ENCODE measurements around the gene NEK8. TPM values are rescaled to one million over a fixed set of nuclear protein-coding genes. Genes with fewer than 3 reads are reported as not detected.

The NEK8 gene
- total RNA-seq, 6 donors from 2014 or later, result 3.5 to 34.6 (median 13.0) TPM

DNA sequence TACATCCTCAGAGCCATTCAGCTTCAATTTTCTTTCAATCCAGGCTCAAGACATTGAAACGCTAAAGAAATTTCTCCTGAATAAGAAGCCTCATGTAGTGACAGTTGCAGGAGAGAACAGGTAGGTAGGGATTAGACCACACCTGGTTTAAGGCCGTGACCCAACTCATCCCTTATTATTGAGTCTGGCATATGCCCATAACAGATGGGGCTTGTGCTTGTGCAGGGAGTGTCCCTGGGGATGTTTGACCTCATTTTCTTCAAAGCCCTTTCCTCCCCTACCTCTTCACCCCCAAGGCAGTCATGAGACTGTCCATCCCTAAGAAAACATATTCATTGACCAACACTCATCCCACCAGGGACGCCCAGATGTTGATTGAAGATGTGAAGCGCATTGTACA, 42.3 kb upstream of the NEK8 start:
- no peak overlapping the region for H3K27ac ChIP-seq
- no peaks in the 10 kb centered on the region for H3K27me3 ChIP-seq
- peaks cover 92 to 100% (median 100%) of the 10 kb centered on the region in 4 donors for H3K36me3 ChIP-seq
- DNase-seq (no peak), ATAC-seq (ENCODE audit: low FRiP score in 2 of 2) (no peak)
- WGBS, 2 donors, result 84 to 100% methylated on average over 2 to 4 of the region's 4 CpGs
- H3K4me1 ChIP-seq, result no peaks in the 10 kb centered on the region
- H3K9me3 ChIP-seq, result no peaks in the 10 kb centered on the region
- TF ChIP-seq, protein P1, sequence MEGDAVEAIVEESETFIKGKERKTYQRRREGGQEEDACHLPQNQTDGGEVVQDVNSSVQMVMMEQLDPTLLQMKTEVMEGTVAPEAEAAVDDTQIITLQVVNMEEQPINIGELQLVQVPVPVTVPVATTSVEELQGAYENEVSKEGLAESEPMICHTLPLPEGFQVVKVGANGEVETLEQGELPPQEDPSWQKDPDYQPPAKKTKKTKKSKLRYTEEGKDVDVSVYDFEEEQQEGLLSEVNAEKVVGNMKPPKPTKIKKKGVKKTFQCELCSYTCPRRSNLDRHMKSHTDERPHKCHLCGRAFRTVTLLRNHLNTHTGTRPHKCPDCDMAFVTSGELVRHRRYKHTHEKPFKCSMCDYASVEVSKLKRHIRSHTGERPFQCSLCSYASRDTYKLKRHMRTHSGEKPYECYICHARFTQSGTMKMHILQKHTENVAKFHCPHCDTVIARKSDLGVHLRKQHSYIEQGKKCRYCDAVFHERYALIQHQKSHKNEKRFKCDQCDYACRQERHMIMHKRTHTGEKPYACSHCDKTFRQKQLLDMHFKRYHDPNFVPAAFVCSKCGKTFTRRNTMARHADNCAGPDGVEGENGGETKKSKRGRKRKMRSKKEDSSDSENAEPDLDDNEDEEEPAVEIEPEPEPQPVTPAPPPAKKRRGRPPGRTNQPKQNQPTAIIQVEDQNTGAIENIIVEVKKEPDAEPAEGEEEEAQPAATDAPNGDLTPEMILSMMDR (IDR thresholded peaks at IDR 0.05), result no peak
- TF ChIP-seq POLR2AphosphoS5 (IDR thresholded peaks at IDR 0.05) (no peak), EP300 (IDR thresholded peaks at IDR 0.05) (no peak), POLR2A (IDR thresholded peaks at IDR 0.05) (no peak)
- no peak overlapping the region for H3K4me3 ChIP-seq

DNA sequence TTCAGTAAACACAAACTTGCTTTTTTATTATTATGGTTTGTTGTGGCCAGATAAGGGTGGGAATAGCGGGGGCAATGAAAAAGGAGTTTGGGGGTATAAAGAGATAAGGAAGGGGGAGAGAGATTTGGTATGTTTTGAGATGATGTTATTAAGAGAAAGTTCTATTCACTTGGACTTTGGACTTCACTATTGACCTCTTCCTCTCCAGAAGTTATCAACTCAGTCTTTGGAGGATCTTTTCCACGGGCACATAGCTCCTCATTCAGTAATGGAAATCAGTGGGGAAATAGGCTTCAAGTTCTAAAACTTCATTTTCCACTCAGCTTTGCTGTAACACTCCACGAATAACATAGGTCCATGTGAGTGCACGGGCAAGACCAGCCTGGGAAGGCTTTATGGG, 40.1 kb upstream of the NEK8 start:
- 93 to 98% methylated on average over 4 of the region's 4 CpGs for WGBS, 2 donors
- H3K27ac ChIP-seq, result no peak overlapping the region
- no peaks in the 10 kb centered on the region for H3K4me1 ChIP-seq
- no peak overlapping the region for H3K4me3 ChIP-seq
- TF ChIP-seq, protein P1 (IDR thresholded peaks at IDR 0.05), result no peak
- TF ChIP-seq POLR2AphosphoS5 (IDR thresholded peaks at IDR 0.05), result no peak
- TF ChIP-seq POLR2A (IDR thresholded peaks at IDR 0.05), result no peak
- no peak for TF ChIP-seq EP300 (IDR thresholded peaks at IDR 0.05)
- ATAC-seq (ENCODE audit: low FRiP score in 2 of 2) (no peak), DNase-seq (no peak)
- H3K27me3 ChIP-seq, result no peaks in the 10 kb centered on the region
- no peaks in the 10 kb centered on the region for H3K9me3 ChIP-seq
- H3K36me3 ChIP-seq, result peaks cover 80 to 100% (median 92%) of the 10 kb centered on the region in 4 donors

DNA sequence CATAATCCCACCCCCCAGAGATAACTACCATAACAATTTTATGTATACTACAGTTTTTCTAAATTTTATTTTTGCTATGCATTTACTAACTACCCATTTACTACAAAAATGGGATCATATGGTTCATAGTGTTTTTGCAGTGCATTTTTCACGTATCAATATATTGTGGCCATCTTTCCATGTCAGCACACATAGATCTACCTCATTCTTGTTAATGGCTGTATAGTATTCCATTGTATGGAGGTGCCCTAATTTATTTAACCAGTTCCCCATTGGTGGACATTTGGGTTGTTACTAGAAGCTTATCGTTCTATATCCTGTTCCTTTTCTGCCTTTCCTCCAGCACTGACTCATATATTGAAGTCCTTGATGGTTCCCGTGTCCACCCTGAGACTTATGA, 39.6 kb upstream of the NEK8 start:
- no peak for TF ChIP-seq POLR2AphosphoS5 (IDR thresholded peaks at IDR 0.05)
- no peak for TF ChIP-seq EP300 (IDR thresholded peaks at IDR 0.05)
- no peak for TF ChIP-seq POLR2A (IDR thresholded peaks at IDR 0.05)
- TF ChIP-seq, protein P1 (IDR thresholded peaks at IDR 0.05), result no peak
- Histone ChIP-seq H3K4me1 (no peaks in the 10 kb centered on the region), H3K4me3 (no peak overlapping the region), H3K27me3 (no peaks in the 10 kb centered on the region), H3K9me3 (no peaks in the 10 kb centered on the region), H3K27ac (no peak overlapping the region), H3K36me3 (peaks cover 80 to 100% (median 92%) of the 10 kb centered on the region in 4 donors)
- DNase-seq (no peak), ATAC-seq (ENCODE audit: low FRiP score in 2 of 2) (no peak)
- 93 to 97% methylated on average over 3 of the region's 3 CpGs for WGBS, 2 donors

DNA sequence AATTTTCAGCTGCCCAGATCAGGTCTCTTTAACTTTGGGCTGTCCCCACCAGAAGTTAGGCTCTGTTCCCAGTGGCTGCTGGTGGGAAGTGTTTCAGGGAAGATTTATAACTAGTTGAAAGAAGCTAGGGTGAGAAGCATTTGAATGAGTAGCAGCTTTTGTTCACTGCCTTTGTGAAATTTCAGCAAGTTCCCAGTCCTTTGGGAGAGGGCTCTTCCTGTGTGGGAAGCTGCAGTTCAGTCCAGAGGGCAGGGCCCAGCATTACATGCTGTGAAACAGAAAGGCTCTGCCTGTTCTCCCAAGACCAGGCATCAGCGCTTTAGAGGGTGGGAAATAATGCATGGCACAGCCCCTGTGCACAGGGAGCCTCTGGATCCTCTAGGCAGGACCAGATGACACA, 34.7 kb upstream of the NEK8 start:
- H3K36me3 ChIP-seq, result peaks cover 74 to 100% (median 92%) of the 10 kb centered on the region in 4 donors
- WGBS, 2 donors, result 57 to 100% methylated on average over 1 of the region's 1 CpG
- H3K27ac ChIP-seq, result no peak overlapping the region
- ATAC-seq (ENCODE audit: low FRiP score in 2 of 2), result no peak
- H3K27me3 ChIP-seq, result no peaks in the 10 kb centered on the region
- no peak overlapping the region for H3K4me3 ChIP-seq
- no peak for DNase-seq
- TF ChIP-seq POLR2A (IDR thresholded peaks at IDR 0.05), result no peak
- TF ChIP-seq POLR2AphosphoS5 (IDR thresholded peaks at IDR 0.05), result no peak
- no peak for TF ChIP-seq EP300 (IDR thresholded peaks at IDR 0.05)
- TF ChIP-seq, protein P1 (IDR thresholded peaks at IDR 0.05), result no peak
- H3K4me1 ChIP-seq, result no peaks in the 10 kb centered on the region
- H3K9me3 ChIP-seq, result no peaks in the 10 kb centered on the region

DNA sequence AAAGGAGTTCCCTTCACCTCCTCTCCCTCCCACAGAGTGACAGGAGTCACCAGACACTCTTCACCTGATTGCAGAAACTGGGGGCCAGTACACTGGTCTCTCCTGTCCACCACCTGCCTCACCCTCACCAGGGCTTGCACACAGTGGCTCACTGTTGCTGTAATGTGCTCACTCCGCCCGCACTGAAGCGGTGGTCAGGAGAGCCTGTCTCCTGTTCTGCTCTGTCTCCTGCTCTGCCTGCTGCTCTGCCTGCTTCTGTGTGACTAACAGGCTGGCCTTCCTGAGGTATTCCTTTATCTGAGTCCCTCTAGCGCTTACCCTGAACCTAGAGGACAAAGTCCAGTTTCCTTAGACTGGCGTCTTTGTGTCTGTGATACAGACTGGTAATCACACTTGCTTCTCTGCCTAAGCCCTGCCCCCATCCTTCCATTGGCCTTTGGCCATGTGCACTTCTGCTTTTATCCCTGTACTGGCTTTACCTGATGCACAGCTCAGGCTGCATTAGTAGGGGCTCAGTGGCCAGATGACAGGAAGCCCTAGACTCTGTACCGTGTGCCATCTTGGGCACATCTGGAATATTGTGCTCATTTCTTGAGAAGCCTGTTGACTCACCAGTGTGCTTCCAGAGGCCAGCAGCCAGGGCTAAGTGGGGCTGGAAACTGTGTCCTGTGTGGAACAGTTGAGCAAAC, 30.2 kb upstream of the NEK8 start:
- no peak for ATAC-seq (ENCODE audit: low FRiP score in 2 of 2)
- DNase-seq, result no peak
- no peaks in the 10 kb centered on the region for H3K4me1 ChIP-seq
- TF ChIP-seq POLR2AphosphoS5 (IDR thresholded peaks at IDR 0.05) (no peak), POLR2A (IDR thresholded peaks at IDR 0.05) (no peak), EP300 (IDR thresholded peaks at IDR 0.05) (no peak)
- TF ChIP-seq, protein P1 (IDR thresholded peaks at IDR 0.05), result no peak
- WGBS, 2 donors, result 90 to 97% methylated on average over 6 of the region's 6 CpGs
- H3K36me3 ChIP-seq, result peaks cover 74 to 100% (median 98%) of the 10 kb centered on the region in 4 donors
- H3K4me3 ChIP-seq, result no peak overlapping the region
- H3K9me3 ChIP-seq, result no peaks in the 10 kb centered on the region
- H3K27me3 ChIP-seq, result no peaks in the 10 kb centered on the region
- H3K27ac ChIP-seq, result no peak overlapping the region

All from upper lobe of left lung (tissue), 6 donors.